ENCODE results near the gene GSK3B. TPM values are rescaled to one million over a fixed set of nuclear protein-coding genes. Genes with fewer than 3 reads are reported as not detected.

GSK3B gene
- total and polyA plus RNA-seq, 10 of the 15 experiments (the other 5 are each of a cell fraction or from before 2014, with no cell fraction given) = 8.5 to 49.8 (median 25.5) TPM

- SMC1A ChIA-PET (ENCODE audit: uncharacterized antibody, unreplicated experiment) = no interaction called here
- Histone ChIP-seq H3K9ac (ENCODE audit: control insufficient read depth, insufficient read depth, low read length) (no peak overlapping the region), H3K4me3 (no peak overlapping the region), H3K4me1 (ENCODE audit: control insufficient read depth, insufficient read depth, low read length) (no peaks in the 10 kb centered on the region), H2AFZ (ENCODE audit: control insufficient read depth, low read depth, low read length) (no peak overlapping the region), H3K79me2 (ENCODE audit: control insufficient read depth, insufficient read depth, low read length) (no peaks in the 10 kb centered on the region), H3K36me3 (ENCODE audit: control insufficient read depth in 2 of 2, insufficient read depth in 2 of 2, low read length in 1 of 2) (peaks cover 2 to 10% of the 10 kb centered on the region in 2 experiments; a peak in 2 of 4 replicates), H3K9me3 (replicated peaks; ENCODE audit: control insufficient read depth, insufficient read depth, low read length) (peaks cover 9% of the 10 kb centered on the region; the same call in 2 of the 3 replicates), H4K20me1 (ENCODE audit: control insufficient read depth, insufficient read depth) (no peaks in the 10 kb centered on the region), H3K27ac (ENCODE audit: control insufficient read depth, insufficient read depth) (no peak overlapping the region), H3K27me3 (replicated peaks in 1 of 2; ENCODE audit: control insufficient read depth in 2 of 2, insufficient read depth in 2 of 2, low read length in 1 of 2) (no peaks in the 10 kb centered on the region), H3K4me2 (ENCODE audit: control insufficient read depth, insufficient read depth) (no peak overlapping the region)
- CTCF ChIA-PET = no interaction called here
- FAIRE-seq = no peak
- ATAC-seq = no peak
- RAD21 ChIA-PET (ENCODE audit: unreplicated experiment) = no interaction called here
- TF ChIP-seq ZNF207 (IDR thresholded peaks at IDR 0.05; ENCODE audit: borderline replicate concordance) (no peak), ZZZ3 (IDR thresholded peaks at IDR 0.05; ENCODE audit: control insufficient read depth, insufficient read length, low read depth) (no peak), NR2F1 (conservative IDR thresholded peaks at IDR 0.05) (no peak), USF1 (IDR thresholded peaks at IDR 0.05; ENCODE audit: borderline replicate concordance, extremely low read length, insufficient read depth, low read depth, low read length) (no peak), ZBED1 (IDR thresholded peaks at IDR 0.05; ENCODE audit: borderline replicate concordance) (no peak), ZBTB4 (CRISPR knock-in tag; IDR thresholded peaks at IDR 0.05) (no peak), YY1 (IDR thresholded peaks at IDR 0.05; ENCODE audit: low read depth, low read length) (no peak)
- BruUV-seq (replicated peaks) = no TSS peak
- intact Hi-C loops (cut with micrococcal nuclease; ENCODE audit: unreplicated experiment) = no loop called here
- POLR2A ChIA-PET = no interaction called here
- DNase-seq (ENCODE audit: low read depth, low spot score) = no peak
- in situ Hi-C loops (cut with MboI) = no loop called here
- 99% methylated on average over 3 of the region's 3 CpGs for WGBS (ENCODE audit: insufficient coverage, insufficient replicate concordance, low lambda C conversion rate, missing lambda C conversion rate)
These were observed 237.6 kb downstream of the GSK3B start for GRCh38 chr3:119856695-119857094.
